GM19438 (cell line): Measurements from ENCODE around the gene CBY1.

Source experiments
- ATAC-seq: cut with Tn5 transposase; IDR thresholded peaks from one replicate; pipeline ENCODE4 v1.9.1; 2021; ENCODE audit warnings: low read depth; ENCODE audit not compliant: unreplicated experiment

CBY1 gene

GRCh38 chr22:38645430-38645829 lies 11.0 kb upstream of the CBY1 start:
- ATAC-seq, result no peak

DNA sequence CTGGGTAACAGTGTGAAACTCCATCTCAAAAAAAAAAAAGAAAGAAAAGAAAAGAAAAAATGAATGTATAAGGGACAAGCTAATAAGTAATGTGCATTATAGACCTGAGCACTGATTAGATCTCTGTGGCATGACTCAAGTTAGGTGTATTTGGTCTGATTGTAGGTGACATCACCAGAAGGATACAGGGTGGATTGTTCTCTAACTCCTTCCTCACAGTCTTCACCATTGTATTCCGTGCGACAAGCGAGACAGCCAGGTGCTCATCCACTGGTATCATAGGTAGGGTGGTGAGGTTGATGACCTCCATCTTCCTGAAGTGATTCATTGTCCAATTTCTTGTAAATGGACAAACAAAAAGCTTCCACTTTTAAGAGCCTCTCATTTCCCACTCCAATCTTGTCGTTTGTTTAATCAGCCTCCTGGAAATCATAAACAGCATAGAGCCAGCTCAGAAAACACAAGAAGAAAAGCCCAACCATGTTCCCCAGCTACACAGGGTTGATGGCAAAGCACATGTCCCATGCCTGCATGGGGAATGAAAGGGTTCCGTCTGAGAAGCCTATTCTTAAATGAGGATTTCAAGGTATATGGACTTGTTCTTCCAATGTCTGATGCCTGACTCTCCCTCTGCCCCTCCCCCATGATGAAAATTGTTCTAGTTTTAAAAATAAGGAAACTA lies 6.5 kb upstream of the CBY1 start:
- no peak for ATAC-seq

DNA sequence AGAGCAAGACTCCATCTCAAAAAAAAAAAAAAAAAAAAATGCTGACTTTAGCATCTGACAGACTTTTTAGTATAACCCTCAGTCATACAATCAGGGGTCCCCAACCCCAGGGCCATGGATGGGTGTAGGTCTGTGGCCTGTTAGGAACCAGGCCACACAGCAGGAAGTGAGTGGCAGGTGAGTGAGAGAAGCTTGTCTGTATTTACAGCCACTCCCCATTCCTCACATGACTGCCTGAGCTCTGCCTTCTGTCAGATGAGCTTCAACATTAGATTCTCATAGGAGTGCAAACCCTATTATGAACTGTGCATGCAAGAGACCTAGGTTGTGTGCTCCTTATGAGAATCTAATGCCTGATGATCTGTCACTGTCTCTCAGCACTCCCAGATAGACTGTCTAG lies 3.6 kb upstream of the CBY1 start:
- ATAC-seq, result no peak

- ATAC-seq, result no peak
Observed at GRCh38 chr22:38653741-38654140, 2.7 kb upstream of the CBY1 start.

- no peak for ATAC-seq
Observed at GRCh38 chr22:38655519-38656255, 751 bp upstream of the CBY1 start.

DNA sequence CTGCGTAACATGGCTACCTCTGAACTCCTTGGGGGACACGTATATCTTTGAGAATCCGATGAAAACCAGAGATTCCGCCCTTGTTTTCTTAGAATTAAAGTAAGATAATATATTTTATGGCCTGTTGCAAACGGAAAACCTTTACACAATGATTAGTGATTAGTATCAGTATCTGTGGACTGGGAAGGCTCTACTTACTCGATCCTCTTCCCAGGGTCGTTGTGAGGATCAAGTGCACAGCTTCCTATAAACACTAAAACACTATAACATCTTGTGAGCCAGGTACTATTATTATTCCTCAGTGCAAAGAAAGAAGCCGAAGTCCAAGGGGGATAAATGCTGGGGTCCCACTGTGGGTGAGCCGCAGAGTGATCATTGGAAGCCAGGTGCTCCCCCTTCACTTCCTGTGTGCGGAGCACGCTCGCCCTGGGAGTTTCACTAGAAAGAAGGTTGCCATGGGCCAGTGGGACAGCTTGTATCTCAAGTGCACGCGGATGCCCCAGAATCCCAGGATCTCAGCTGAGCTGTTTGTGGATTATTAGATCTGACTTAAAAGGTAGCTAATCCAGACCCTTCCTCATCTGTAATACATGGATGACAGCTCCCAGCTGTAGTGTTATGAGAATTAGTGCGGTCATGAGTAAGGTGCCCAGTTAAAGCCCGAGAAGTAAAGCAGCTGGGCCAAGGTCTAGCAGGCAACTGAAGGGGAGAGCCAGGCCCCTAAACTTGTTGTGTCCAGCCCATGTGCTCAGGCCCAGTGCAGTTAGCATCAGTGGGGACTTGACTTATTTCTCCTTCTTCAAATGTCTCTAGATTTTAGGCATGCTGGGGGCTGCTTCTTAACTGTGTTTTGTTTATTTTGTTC lies 839 bp downstream of the CBY1 start:
- peak; percentile 36 for ATAC-seq

- ATAC-seq, result no peak
Observed at GRCh38 chr22:38674888-38675287, 18.4 kb downstream of the CBY1 start.

GRCh38 chr22:38675833-38676232 lies 19.4 kb downstream of the CBY1 start:
- no peak for ATAC-seq

DNA sequence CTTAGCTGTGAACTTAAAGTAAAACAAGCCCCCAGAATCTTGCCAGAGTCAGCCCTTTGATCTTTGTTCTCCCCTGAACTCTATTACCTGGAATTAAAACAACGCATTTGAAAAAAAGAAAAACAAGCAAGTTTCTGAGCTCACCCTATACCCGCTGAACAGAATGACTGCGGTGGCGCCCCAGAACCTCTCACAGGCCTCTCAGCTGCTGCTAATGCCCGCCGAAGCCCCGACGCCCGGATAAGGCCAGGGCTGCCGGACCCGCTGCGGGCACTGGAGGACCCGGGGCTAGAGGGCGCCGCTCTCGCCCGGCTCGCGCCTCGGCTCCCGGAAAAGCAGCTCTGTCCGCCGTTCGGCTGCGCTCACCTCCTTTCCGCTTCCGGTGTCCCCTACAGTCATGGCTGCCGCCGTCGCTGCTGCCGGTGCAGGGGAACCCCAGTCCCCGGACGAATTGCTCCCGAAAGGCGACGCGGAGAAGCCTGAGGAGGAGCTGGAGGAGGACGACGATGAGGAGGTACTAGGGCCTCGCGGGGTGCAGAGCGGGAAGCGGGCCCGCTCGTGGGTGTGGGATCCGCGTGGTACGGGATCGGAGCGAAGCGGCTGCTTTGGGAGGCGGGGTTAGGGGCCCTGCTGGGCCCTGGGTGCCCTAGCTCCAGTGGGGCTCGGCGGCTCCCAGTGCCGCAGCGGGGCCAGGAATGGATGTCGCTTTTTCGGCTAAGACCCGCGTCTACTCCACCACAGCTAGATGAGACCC lies 25.3 kb downstream of the CBY1 start, which contains the start of gene TOMM22:
Gene TOMM22, plus strand, starts transcription at position 376 of the 754 bp plus-strand sequence. Its CDS starts 22 bp downstream, at position 398.
- ATAC-seq, result peak; percentile 79

DNA sequence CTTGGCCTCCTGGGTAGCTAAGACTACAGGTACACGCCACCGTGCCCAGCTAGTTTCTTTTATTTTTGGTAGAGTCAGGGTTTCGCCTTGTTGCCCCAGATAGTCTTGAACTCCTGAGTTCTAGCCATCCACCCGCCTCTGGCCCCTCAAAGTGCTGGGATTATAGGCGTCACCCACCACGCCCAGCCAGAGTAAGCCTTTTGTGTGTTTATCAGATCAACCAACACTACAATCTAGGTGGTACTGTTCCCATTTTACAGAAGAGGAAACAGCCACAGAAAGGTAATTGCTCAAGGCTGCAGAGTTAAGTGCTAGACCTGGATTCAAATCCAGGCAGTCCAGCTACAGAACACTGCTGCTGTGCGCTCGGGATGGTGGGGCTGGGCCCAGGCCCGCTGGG lies 28.5 kb downstream of the CBY1 start:
- ATAC-seq, result no peak

DNA sequence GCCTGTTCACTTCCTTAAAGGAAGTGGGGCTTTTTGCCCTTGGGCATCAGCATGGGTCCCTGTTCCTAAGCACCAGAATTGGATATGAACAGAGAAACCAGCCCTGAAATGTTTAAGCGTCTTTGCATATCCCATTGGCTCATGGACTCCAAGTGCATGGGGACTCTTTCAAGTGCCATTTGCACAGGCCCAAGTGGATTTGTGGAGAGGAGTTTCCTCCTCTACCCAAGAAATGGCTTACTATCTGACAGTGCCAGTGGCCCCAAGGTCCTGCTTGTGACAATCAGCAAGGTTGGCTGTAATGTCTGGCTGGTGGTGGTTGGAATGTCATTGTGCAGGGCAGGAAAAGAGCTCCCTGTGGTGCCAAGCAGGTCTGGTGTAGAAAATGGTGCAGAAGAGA lies 29.3 kb downstream of the CBY1 start:
- ATAC-seq, result no peak

DNA sequence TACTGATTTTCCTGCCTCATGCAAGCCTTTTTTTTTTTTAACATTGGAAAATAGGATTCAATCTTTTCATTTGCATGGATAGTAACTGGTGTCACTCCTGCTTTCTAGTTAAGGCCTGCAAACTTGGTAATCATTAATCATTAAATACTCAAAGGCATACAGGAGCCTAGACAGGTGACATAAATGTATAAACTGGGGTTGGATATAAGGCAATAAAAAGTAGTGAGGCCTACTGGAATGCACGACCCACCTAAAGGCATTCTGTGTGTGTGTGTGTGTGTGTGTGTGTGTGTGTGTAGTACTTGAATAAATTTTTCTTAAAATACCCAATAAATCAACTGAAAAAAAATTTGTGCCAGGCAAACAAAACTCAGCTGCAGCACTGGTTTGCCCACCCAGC lies 33.2 kb downstream of the CBY1 start:
- no peak for ATAC-seq

DNA sequence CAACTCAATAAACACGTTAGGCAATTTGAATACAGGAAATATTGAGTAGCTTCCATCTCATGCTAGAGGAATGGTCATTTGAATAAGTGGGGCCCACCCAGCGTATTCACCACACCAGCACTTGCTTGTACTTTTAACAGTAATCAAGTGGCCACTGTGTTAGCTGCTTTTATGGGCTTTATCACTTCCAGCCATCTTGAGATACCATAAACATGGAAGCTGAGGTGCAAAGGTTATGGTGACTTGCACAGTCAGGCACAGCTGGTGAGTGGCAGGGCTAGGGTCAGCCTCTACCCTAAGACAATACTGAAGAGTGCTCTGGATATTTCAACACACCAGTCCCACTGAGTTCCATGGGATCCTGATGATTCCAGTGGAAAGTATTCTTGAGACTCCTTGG lies 37.6 kb downstream of the CBY1 start:
- ATAC-seq, result no peak

DNA sequence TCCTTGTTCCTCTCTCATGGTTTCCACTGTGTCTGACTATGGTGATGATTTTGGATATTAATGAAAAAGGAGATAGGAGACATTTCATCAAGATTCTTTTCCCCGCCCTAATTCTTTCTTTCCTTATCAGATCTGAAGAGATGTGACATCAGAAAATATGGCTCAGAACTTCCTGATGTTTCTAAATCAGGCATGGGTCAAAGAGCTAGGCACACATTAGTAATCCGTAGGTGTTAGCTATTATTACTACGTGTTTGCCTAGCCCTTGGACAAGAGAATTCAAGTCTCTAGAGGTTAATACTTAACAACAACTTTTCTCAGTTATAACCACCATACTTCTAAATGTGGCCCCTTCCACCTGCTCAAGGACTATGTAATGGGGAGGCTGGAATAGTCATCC lies 38.5 kb downstream of the CBY1 start:
- ATAC-seq, result no peak

DNA sequence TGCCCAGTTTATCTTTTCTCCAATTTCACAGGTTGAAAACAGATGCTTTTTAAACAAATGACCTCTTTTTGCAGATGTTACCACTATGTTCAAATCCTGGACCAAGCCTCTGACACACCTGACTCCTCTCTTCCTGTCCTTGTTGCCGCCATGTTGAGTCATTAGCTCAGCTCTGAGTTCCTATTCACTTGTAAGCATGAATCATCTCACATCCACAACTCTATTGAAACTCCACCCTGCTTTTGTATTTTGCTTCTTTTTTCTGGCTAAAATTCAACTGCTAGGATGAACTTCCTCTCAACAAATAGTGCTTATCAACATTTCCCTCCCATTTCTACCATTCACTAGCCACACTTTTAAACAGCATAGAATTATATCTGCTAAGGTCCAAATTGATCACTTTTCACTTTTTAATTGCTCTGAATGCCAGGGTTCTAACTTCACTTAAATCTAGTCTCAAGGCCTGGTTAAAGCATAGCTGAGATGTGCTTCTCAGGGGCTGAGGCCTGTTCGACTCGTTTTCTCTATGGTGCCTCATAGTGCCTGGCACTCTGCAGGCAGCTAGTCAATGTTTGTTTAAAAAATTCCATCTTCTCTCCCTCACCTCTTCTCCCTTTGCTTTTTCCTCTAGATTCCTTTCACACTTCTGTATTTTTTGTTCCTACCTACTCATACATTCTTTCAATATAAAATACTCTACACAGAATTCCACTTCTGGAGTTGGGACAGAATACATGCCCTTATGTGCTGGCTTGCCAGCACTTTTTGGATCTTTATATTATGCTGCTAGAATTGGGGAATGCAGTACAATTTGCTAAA lies 40.4 kb downstream of the CBY1 start:
- no peak for ATAC-seq

GRCh38 chr22:38697425-38698089 lies 41.1 kb downstream of the CBY1 start:
- ATAC-seq, result no peak

DNA sequence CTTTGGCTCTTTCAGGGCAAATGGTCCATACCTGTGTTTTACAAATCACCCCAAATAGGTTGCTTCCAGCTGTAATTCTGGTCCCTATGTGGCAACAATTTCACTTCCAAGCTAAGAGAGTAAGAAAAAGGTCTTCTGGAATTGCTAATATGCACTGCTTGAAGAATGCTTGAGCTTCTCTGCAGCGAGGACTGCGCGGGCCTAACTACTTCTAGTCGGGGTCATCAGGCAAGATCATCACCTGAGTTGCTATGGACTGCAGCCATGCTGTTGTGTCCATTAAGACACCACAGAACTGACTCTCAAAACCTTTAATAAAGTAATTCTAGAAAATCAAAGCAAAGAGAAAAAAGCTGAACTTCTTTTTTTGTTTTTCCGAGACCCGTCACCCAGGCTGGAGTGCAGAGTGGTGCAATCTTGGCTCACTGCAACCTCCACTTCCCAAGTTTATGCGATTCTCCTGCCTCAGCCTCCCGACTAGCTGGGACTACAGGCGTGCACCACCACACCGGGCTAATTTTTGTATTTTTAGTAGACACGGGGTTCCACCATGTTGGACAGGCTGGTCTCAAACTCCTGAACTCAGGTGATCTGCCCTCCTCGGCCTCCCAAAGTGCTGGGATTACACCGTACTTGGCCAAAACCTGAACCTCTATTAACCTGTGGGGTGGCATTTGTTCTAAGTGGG lies 42.1 kb downstream of the CBY1 start:
- no peak for ATAC-seq

- no peak for ATAC-seq
Observed at GRCh38 chr22:38699143-38699542, 42.7 kb downstream of the CBY1 start.

- no peak for ATAC-seq
Observed at GRCh38 chr22:38699784-38700183, 43.3 kb downstream of the CBY1 start.
